Testis (tissue), 2 donors: ENCODE measurements around the gene ANKRD34C.

Experiments used
- CTCF ChIP-seq, 3 experiments: fragments of 450-650 bp in 2 of 3; fragments of 200-600 bp in 1 of 3; sonication (generic) in 1 of 3; IDR thresholded peaks; one replicate each; pipeline ENCODE4 v1.5.1; 2016 to 2019; ENCODE audit warnings: antibody characterized with exemption in 3 of 3, mild to moderate bottlenecking in 2 of 3, moderate library complexity in 1 of 3
- POLR2A ChIP-seq: fragments of 450-650 bp; IDR thresholded peaks from one replicate; pipeline ENCODE4 v1.6.1; 2017; ENCODE audit warnings: antibody characterized with exemption, mild to moderate bottlenecking, moderate library complexity

GRCh38 chr15:79314186-79314585 lies 31.7 kb downstream of the ANKRD34C start:
- TF ChIP-seq CTCF (IDR thresholded peaks at IDR 0.05) (no peak), POLR2A (no peak)
